ENCODE data around the gene ATP6V0C.
"Not testable (repeated sequence)": the region's sequence is repeated elsewhere in the genome, so short reads cannot be mapped to it uniquely, and the experiment has no call there.

ATP6V0C gene

GRCh38 chr16:2560131-2560797 lies 46.5 kb downstream of the ATP6V0C start:
- DNase-seq = not testable (repeated sequence)

- DNase-seq = not testable (repeated sequence)
Observed at GRCh38 chr16:2560798-2561133, 47.0 kb downstream of the ATP6V0C start.

GRCh38 chr16:2567506-2567905 lies 53.8 kb downstream of the ATP6V0C start:
- DNase-seq = not testable (repeated sequence)

- DNase-seq = not testable (repeated sequence)
Observed at GRCh38 chr16:2568573-2568972, 54.8 kb downstream of the ATP6V0C start.
